Activated T-helper 1 cell treated with anti-CD3 and anti-CD28 coated beads, Interleukin-12 subunit alpha, Interleukin-12 subunit beta, Interleukin-2, Interleukin-4 antibody, amounts not matched to agents 30 ng/mL and 10 ng/mL and 1 ng/mL, durations not matched to agents 14 hours and 24 hours and 36 hours (primary cell): Measurements from ENCODE around the gene ZAR1L. TPM values are rescaled to one million over a fixed set of nuclear protein-coding genes. Genes with fewer than 3 reads are reported as not detected.

ENCODE experiments used
- DNase-seq: peaks from one replicate; pipeline ENCODE4 v3.0.0; 2021; ENCODE audit warnings: low spot score
- H3K27ac Mint-ChIP-seq: one replicate; pipeline ENCODE4 v1.8.0; 2021; ENCODE audit warnings: mild to moderate bottlenecking, mixed read lengths
- H3K27me3 Mint-ChIP-seq: one replicate; pipeline ENCODE4 v1.8.0; 2022; ENCODE audit warnings: mild to moderate bottlenecking, moderate library complexity, mixed read lengths; ENCODE audit not compliant: insufficient read depth
- H3K36me3 Mint-ChIP-seq: one replicate; pipeline ENCODE4 v1.8.0; 2021; ENCODE audit warnings: low read depth, mixed read lengths
- H3K4me1 Mint-ChIP-seq: one replicate; pipeline ENCODE4 v1.8.0; 2021; ENCODE audit warnings: low read depth, mixed read lengths
- H3K4me3 Mint-ChIP-seq: one replicate; pipeline ENCODE4 v1.8.0; 2021; ENCODE audit warnings: mild to moderate bottlenecking, moderate library complexity, mixed read lengths
- H3K9me3 Mint-ChIP-seq: one replicate; pipeline ENCODE4 v1.8.0; 2021; ENCODE audit warnings: mixed read lengths
- intact Hi-C: fragments of 100-400 bp; cut with micrococcal nuclease; formaldehyde crosslinking; loops from one replicate; pipeline ENCODE4 v1.15.1; 2024
- total RNA-seq: library from RNA; stranded (reverse); gene quantifications from 2 replicates; pipeline ENCODE4 v1.2.3, GENCODE V29; 2022

Gene ZAR1L
- total RNA-seq, 1 donor from 2014 or later, result not detected

- no peaks in the 10 kb centered on the region for H3K27me3 Mint-ChIP-seq
- no peak overlapping the region for H3K27ac Mint-ChIP-seq
- peaks cover 4% of the 10 kb centered on the region for H3K36me3 Mint-ChIP-seq
- no peaks in the 10 kb centered on the region for H3K4me1 Mint-ChIP-seq
- no peaks in the 10 kb centered on the region for H3K9me3 Mint-ChIP-seq
- intact Hi-C loops, result no loop called here
- DNase-seq, result no peak
- H3K4me3 Mint-ChIP-seq, result no peak overlapping the region
These were observed 53.0 kb downstream of the ZAR1L start for GRCh38 chr13:32262165-32262564.

- Mint-ChIP-seq H3K27ac (no peak overlapping the region), H3K4me3 (no peak overlapping the region), H3K27me3 (no peaks in the 10 kb centered on the region), H3K4me1 (no peaks in the 10 kb centered on the region), H3K36me3 (peaks cover 4% of the 10 kb centered on the region), H3K9me3 (no peaks in the 10 kb centered on the region)
- intact Hi-C loops, result no loop called here
- no peak for DNase-seq
These were observed 53.6 kb downstream of the ZAR1L start for GRCh38 chr13:32261567-32261966.

- H3K27ac Mint-ChIP-seq, result no peak overlapping the region
- DNase-seq, result no peak
- intact Hi-C loops, result no loop called here
- H3K27me3 Mint-ChIP-seq, result no peaks in the 10 kb centered on the region
- H3K36me3 Mint-ChIP-seq, result peaks cover 2% of the 10 kb centered on the region
- no peak overlapping the region for H3K4me3 Mint-ChIP-seq
- H3K4me1 Mint-ChIP-seq, result no peaks in the 10 kb centered on the region
- H3K9me3 Mint-ChIP-seq, result no peaks in the 10 kb centered on the region
These were observed 56.0 kb downstream of the ZAR1L start for GRCh38 chr13:32259116-32259515.

- H3K36me3 Mint-ChIP-seq, result peaks cover 2% of the 10 kb centered on the region
- H3K27ac Mint-ChIP-seq, result no peak overlapping the region
- no peaks in the 10 kb centered on the region for H3K9me3 Mint-ChIP-seq
- intact Hi-C loops, result no loop called here
- no peaks in the 10 kb centered on the region for H3K4me1 Mint-ChIP-seq
- no peaks in the 10 kb centered on the region for H3K27me3 Mint-ChIP-seq
- DNase-seq, result no peak
- no peak overlapping the region for H3K4me3 Mint-ChIP-seq
These were observed 57.5 kb downstream of the ZAR1L start for GRCh38 chr13:32257649-32258048.

- H3K4me1 Mint-ChIP-seq, result no peaks in the 10 kb centered on the region
- H3K4me3 Mint-ChIP-seq, result no peak overlapping the region
- H3K36me3 Mint-ChIP-seq, result peaks cover 2% of the 10 kb centered on the region
- no peak for DNase-seq
- intact Hi-C loops, result no loop called here
- H3K27me3 Mint-ChIP-seq, result no peaks in the 10 kb centered on the region
- H3K27ac Mint-ChIP-seq, result no peak overlapping the region
- no peaks in the 10 kb centered on the region for H3K9me3 Mint-ChIP-seq
These were observed 58.9 kb downstream of the ZAR1L start for GRCh38 chr13:32256243-32256642.

- no peaks in the 10 kb centered on the region for H3K27me3 Mint-ChIP-seq
- peaks cover 2% of the 10 kb centered on the region for H3K36me3 Mint-ChIP-seq
- H3K27ac Mint-ChIP-seq, result no peak overlapping the region
- no peak overlapping the region for H3K4me3 Mint-ChIP-seq
- no peak for DNase-seq
- intact Hi-C loops, result no loop called here
- no peaks in the 10 kb centered on the region for H3K4me1 Mint-ChIP-seq
- H3K9me3 Mint-ChIP-seq, result no peaks in the 10 kb centered on the region
These were observed 59.4 kb downstream of the ZAR1L start for GRCh38 chr13:32255724-32256109.

- Mint-ChIP-seq H3K4me1 (no peaks in the 10 kb centered on the region), H3K27ac (no peak overlapping the region), H3K36me3 (peaks cover 2% of the 10 kb centered on the region), H3K4me3 (no peak overlapping the region), H3K9me3 (no peaks in the 10 kb centered on the region), H3K27me3 (no peaks in the 10 kb centered on the region)
- intact Hi-C loops, result no loop called here
- DNase-seq, result no peak
These were observed 60.0 kb downstream of the ZAR1L start for GRCh38 chr13:32254916-32255723.

- H3K4me3 Mint-ChIP-seq, result no peak overlapping the region
- no peaks in the 10 kb centered on the region for H3K4me1 Mint-ChIP-seq
- no peak overlapping the region for H3K27ac Mint-ChIP-seq
- no peak for DNase-seq
- no peaks in the 10 kb centered on the region for H3K9me3 Mint-ChIP-seq
- intact Hi-C loops, result no loop called here
- peaks cover 2% of the 10 kb centered on the region for H3K36me3 Mint-ChIP-seq
- no peaks in the 10 kb centered on the region for H3K27me3 Mint-ChIP-seq
These were observed 60.7 kb downstream of the ZAR1L start for GRCh38 chr13:32254416-32254815.

GRCh38 chr13:32253911-32254399 lies 61.2 kb downstream of the ZAR1L start:
- no peaks in the 10 kb centered on the region for H3K4me1 Mint-ChIP-seq
- DNase-seq, result no peak
- no peaks in the 10 kb centered on the region for H3K27me3 Mint-ChIP-seq
- no peak overlapping the region for H3K27ac Mint-ChIP-seq
- intact Hi-C loops, result no loop called here
- no peaks in the 10 kb centered on the region for H3K9me3 Mint-ChIP-seq
- no peak overlapping the region for H3K4me3 Mint-ChIP-seq
- H3K36me3 Mint-ChIP-seq, result peaks cover 2% of the 10 kb centered on the region

Other genes starting within 250 kb of the ZAR1L start
- 16.7 and 18.9 TPM in 2 replicates for gene BRCA2, start 145 bp upstream of the ZAR1L start, total RNA-seq
- 17.7 and 20.0 TPM in 2 replicates for gene N4BP2L1, start 112.8 kb upstream of the ZAR1L start, total RNA-seq
- 87.1 and 92.8 TPM in 2 replicates for gene N4BP2L2, start 223.4 kb upstream of the ZAR1L start, total RNA-seq